DOHH2 (cell line): ENCODE results near the gene PFKL.

Experiments used
- H3F3A ChIP-seq: fragments of 200-600 bp; sonication (generic), shearing (Covaris generic); 2 replicates; pipeline ENCODE4 v1.6.0; 2016; ENCODE audit warnings: antibody characterized with exemption, mild to moderate bottlenecking; ENCODE audit not compliant: control insufficient read depth, insufficient read depth
- H3K27ac ChIP-seq: fragments of 200-600 bp; sonication (generic); 2 replicates; pipeline ENCODE4 v1.5.1; 2014; ENCODE audit warnings: low read depth, mild to moderate bottlenecking, low read length, moderate library complexity
- H3K27me3 ChIP-seq: fragments of 200-600 bp; sonication (generic); 2 replicates; pipeline ENCODE4 v1.6.1; 2014; ENCODE audit warnings: mild to moderate bottlenecking, low read length, mixed read lengths; ENCODE audit not compliant: control insufficient read depth
- H3K36me3 ChIP-seq: fragments of 200-600 bp; sonication (generic); 2 replicates; pipeline ENCODE4 v1.6.1; 2014; ENCODE audit warnings: mild to moderate bottlenecking, low read length, moderate library complexity, mixed read lengths; ENCODE audit not compliant: control insufficient read depth
- H3K4me1 ChIP-seq: fragments of 200-600 bp; sonication (generic); 2 replicates; pipeline ENCODE4 v1.6.1; 2014; ENCODE audit warnings: mild to moderate bottlenecking, low read length, mixed read lengths; ENCODE audit not compliant: control insufficient read depth
- H3K4me2 ChIP-seq: fragments of 200-600 bp; sonication (generic); 2 replicates; pipeline ENCODE4 v1.6.0; 2014; ENCODE audit warnings: mild to moderate bottlenecking, low read length, moderate library complexity
- H3K4me3 ChIP-seq: fragments of 200-600 bp; sonication (generic); 2 replicates; pipeline ENCODE4 v1.5.1; 2014; ENCODE audit warnings: mild to moderate bottlenecking, low read length, mixed read lengths
- H3K79me2 ChIP-seq: fragments of 200-600 bp; sonication (generic); 2 replicates; pipeline ENCODE4 v1.6.1; 2014; ENCODE audit warnings: mild to moderate bottlenecking, low read length, mixed read lengths; ENCODE audit not compliant: control insufficient read depth
- H3K9me2 ChIP-seq: fragments of 200-600 bp; sonication (generic); replicated peaks from 2 replicates; pipeline ENCODE4 v1.6.1; 2014; ENCODE audit warnings: mild to moderate bottlenecking, low read length, mixed read lengths; ENCODE audit not compliant: control insufficient read depth
- H3K9me3 ChIP-seq: fragments of 200-600 bp; sonication (generic); 2 replicates; pipeline ENCODE4 v1.6.1; 2014; ENCODE audit warnings: antibody characterized with exemption, low read length, mixed read lengths; ENCODE audit not compliant: control insufficient read depth, insufficient read depth
- H4K20me1 ChIP-seq: fragments of 200-600 bp; sonication (generic); 2 replicates; pipeline ENCODE4 v1.6.0; 2014; ENCODE audit warnings: low read depth, mild to moderate bottlenecking, antibody characterized with exemption, low read length, moderate library complexity; ENCODE audit not compliant: control insufficient read depth, insufficient read depth
- EZH2phosphoT487 ChIP-seq: fragments of 200-600 bp; sonication (generic); IDR thresholded peaks from 2 replicates; pipeline ENCODE4 v1.6.1; 2017; ENCODE audit warnings: borderline replicate concordance, mild to moderate bottlenecking, antibody characterized with exemption, low read length, moderate library complexity, mixed read lengths
- TF ChIP-seq, protein P1 (sequence below): fragments of 200-600 bp; sonication (generic); IDR thresholded peaks from one replicate; pipeline ENCODE4 v1.5.1; 2014; ENCODE audit warnings: antibody characterized with exemption, mild to moderate bottlenecking, low read depth, low read length; ENCODE audit not compliant: poor library complexity, severe bottlenecking

Gene PFKL

DNA sequence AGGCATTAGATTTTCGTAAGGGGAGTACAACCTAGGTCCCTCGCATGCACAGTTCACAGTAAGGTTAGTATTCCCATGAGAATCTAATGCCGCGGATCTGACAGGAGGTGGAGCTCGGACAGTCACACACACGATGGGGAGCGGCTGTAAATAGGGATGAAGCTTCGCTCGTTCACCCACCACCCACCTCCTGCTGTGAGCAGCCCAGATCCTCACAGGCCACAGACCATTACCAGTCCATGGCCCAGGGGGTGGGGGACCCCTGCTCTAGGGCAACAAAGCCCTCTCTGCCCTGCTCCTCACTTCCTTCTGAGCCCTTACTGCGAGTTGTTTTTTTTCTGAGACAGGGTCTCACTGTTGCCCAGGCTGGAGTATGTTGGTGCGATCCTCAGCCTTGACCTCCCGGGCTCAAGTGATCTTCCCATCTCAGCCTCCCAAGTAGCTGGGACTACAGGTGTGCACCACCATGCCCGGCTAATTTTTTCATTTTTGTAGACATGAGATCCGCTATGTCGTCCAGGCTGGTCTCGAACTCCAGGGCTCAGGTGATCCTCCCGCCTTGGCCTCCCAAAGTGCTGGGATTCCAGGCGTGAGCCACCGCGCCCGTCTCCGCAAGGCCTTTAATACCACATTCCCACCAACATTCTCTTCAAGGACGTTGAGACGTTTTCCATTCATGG is 74.9 kb downstream of the PFKL start:
- Histone ChIP-seq H3K27ac (no peak overlapping the region), H3K9me2 (no peaks in the 10 kb centered on the region), H3K4me2 (no peak overlapping the region), H3K4me1 (no peaks in the 10 kb centered on the region), H3K4me3 (no peak overlapping the region), H4K20me1 (no peaks in the 10 kb centered on the region), H3K36me3 (no peaks in the 10 kb centered on the region), H3F3A (no peaks in the 10 kb centered on the region), H3K9me3 (peaks cover 9% of the 10 kb centered on the region; the same call in 1 of the 2 replicates), H3K79me2 (no peaks in the 10 kb centered on the region), H3K27me3 (no peaks in the 10 kb centered on the region)
- TF ChIP-seq, protein P1, sequence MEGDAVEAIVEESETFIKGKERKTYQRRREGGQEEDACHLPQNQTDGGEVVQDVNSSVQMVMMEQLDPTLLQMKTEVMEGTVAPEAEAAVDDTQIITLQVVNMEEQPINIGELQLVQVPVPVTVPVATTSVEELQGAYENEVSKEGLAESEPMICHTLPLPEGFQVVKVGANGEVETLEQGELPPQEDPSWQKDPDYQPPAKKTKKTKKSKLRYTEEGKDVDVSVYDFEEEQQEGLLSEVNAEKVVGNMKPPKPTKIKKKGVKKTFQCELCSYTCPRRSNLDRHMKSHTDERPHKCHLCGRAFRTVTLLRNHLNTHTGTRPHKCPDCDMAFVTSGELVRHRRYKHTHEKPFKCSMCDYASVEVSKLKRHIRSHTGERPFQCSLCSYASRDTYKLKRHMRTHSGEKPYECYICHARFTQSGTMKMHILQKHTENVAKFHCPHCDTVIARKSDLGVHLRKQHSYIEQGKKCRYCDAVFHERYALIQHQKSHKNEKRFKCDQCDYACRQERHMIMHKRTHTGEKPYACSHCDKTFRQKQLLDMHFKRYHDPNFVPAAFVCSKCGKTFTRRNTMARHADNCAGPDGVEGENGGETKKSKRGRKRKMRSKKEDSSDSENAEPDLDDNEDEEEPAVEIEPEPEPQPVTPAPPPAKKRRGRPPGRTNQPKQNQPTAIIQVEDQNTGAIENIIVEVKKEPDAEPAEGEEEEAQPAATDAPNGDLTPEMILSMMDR, result no peak
- TF ChIP-seq EZH2phosphoT487, result no peak

GRCh38 chr21:44375281-44375651 is 75.4 kb downstream of the PFKL start:
- Histone ChIP-seq H3K27me3 (no peaks in the 10 kb centered on the region), H3K9me3 (peaks cover 6% of the 10 kb centered on the region; the same call in 1 of the 2 replicates), H3K27ac (no peak overlapping the region), H4K20me1 (no peaks in the 10 kb centered on the region), H3K4me1 (no peaks in the 10 kb centered on the region), H3K4me3 (no peak overlapping the region), H3K9me2 (no peaks in the 10 kb centered on the region), H3K4me2 (no peak overlapping the region), H3K36me3 (no peaks in the 10 kb centered on the region), H3K79me2 (no peaks in the 10 kb centered on the region), H3F3A (no peaks in the 10 kb centered on the region)
- TF ChIP-seq, protein P1, result no peak
- TF ChIP-seq EZH2phosphoT487, result no peak

GRCh38 chr21:44375761-44376241 is 75.9 kb downstream of the PFKL start:
- no peak overlapping the region for H3K4me2 ChIP-seq
- TF ChIP-seq, protein P1, result no peak
- no peak for TF ChIP-seq EZH2phosphoT487
- peaks cover 2% of the 10 kb centered on the region; the same call in 1 of the 2 replicates for H3K9me3 ChIP-seq
- no peaks in the 10 kb centered on the region for H3F3A ChIP-seq
- H3K9me2 ChIP-seq, result no peaks in the 10 kb centered on the region
- no peaks in the 10 kb centered on the region for H4K20me1 ChIP-seq
- no peaks in the 10 kb centered on the region for H3K4me1 ChIP-seq
- H3K27ac ChIP-seq, result no peak overlapping the region
- no peaks in the 10 kb centered on the region for H3K79me2 ChIP-seq
- no peaks in the 10 kb centered on the region for H3K36me3 ChIP-seq
- no peaks in the 10 kb centered on the region for H3K27me3 ChIP-seq
- H3K4me3 ChIP-seq, result no peak overlapping the region
